Ishikawa (cell line): ENCODE results near the gene TSPAN18.

Source experiments
- EP300 ChIP-seq: IDR thresholded peaks from 2 replicates; pipeline ENCODE4 v1.6.1; 2012; ENCODE audit warnings: borderline replicate concordance
- TAF1 ChIP-seq: IDR thresholded peaks from 2 replicates; pipeline ENCODE4 v1.6.1; 2012; ENCODE audit warnings: low read depth, mild to moderate bottlenecking
- TCF12 ChIP-seq: IDR thresholded peaks from 2 replicates; pipeline ENCODE4 v1.6.1; 2012; ENCODE audit warnings: low read depth
- TF ChIP-seq, protein P1 (sequence below): IDR thresholded peaks from 2 replicates; pipeline ENCODE4 v1.6.1; 2012; ENCODE audit warnings: low read depth, mild to moderate bottlenecking
- TF ChIP-seq, protein P2 (sequence below): IDR thresholded peaks from 2 replicates; pipeline ENCODE4 v1.6.1; 2012

DNA sequence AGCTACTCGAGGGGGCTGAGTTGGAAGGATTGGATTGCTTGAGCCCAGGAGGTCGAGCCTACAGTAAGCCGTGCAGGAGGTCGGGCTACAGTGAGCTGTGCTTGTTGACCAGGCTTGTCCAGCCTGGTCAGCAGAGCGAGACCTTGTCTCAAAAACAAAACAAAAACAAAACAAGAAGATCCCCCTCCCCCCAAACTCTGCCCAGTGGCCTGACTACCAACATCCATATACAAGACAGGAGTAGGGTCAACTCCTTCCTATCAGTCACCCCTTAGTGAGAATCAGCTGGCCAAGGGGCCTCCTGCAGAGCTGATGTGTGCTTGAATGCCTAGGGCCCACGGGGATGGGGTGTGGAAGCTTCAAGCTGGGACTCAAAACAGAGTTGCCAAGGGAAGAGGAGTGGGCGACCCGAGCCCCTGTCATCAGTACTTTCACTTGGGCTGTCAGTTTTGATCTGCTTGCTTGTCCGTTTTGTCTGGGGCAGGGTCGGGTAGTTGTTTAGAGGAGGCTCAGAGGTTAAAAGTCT lies 942 bp upstream of the TSPAN18 start:
- TF ChIP-seq TAF1 (no peak), EP300 (no peak), TCF12 (no peak)
- TF ChIP-seq, protein P1, sequence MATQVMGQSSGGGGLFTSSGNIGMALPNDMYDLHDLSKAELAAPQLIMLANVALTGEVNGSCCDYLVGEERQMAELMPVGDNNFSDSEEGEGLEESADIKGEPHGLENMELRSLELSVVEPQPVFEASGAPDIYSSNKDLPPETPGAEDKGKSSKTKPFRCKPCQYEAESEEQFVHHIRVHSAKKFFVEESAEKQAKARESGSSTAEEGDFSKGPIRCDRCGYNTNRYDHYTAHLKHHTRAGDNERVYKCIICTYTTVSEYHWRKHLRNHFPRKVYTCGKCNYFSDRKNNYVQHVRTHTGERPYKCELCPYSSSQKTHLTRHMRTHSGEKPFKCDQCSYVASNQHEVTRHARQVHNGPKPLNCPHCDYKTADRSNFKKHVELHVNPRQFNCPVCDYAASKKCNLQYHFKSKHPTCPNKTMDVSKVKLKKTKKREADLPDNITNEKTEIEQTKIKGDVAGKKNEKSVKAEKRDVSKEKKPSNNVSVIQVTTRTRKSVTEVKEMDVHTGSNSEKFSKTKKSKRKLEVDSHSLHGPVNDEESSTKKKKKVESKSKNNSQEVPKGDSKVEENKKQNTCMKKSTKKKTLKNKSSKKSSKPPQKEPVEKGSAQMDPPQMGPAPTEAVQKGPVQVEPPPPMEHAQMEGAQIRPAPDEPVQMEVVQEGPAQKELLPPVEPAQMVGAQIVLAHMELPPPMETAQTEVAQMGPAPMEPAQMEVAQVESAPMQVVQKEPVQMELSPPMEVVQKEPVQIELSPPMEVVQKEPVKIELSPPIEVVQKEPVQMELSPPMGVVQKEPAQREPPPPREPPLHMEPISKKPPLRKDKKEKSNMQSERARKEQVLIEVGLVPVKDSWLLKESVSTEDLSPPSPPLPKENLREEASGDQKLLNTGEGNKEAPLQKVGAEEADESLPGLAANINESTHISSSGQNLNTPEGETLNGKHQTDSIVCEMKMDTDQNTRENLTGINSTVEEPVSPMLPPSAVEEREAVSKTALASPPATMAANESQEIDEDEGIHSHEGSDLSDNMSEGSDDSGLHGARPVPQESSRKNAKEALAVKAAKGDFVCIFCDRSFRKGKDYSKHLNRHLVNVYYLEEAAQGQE: no peak
- TF ChIP-seq, protein P2, sequence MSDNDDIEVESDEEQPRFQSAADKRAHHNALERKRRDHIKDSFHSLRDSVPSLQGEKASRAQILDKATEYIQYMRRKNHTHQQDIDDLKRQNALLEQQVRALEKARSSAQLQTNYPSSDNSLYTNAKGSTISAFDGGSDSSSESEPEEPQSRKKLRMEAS: no peak
